ENCODE results near the gene LRRC49. TPM values are rescaled to one million over a fixed set of nuclear protein-coding genes. Genes with fewer than 3 reads are reported as not detected.

The LRRC49 gene
- total and polyA plus RNA-seq, 7 donors = 0.44 to 4.4 (median 1.7) TPM

DNA sequence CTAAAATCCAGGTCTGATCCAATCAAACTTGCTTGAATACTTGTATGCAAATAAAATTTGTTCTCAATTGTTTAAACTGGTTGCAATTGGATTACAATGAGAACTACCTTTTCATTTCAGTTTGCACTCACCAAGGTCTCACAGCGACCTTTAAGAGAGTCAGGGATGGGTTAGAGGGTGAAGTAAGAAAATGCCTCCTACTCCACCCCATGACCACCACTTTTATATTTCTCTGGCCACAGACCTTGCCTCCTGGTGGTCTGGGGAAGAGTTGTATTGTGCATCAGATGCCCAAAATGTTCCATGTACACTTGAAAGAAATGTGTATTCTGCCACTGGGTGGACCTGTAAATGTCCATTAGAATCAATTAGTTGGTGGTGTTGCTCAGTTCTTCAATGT, 206.3 kb downstream of the LRRC49 start:
- ATAC-seq (no peak), DNase-seq (no peak)
- Histone ChIP-seq H3K36me3 (ENCODE audit: insufficient read depth in 1 of 2, low read depth in 1 of 2) (no peaks in the 10 kb centered on the region), H3K4me3 (no peak overlapping the region), H3K4me1 (no peaks in the 10 kb centered on the region), H3K27ac (no peak overlapping the region), H3K9me3 (no peaks in the 10 kb centered on the region), H3K27me3 (ENCODE audit: insufficient read depth in 3 of 3, low read length in 2 of 3) (no peaks in the 10 kb centered on the region)
- WGBS, 3 donors = 79 to 88% (median 84%) methylated on average over 1 of the region's 1 CpG
- TF ChIP-seq CTCF (IDR thresholded peaks at IDR 0.05) = no peak
- intact Hi-C loops (cut with DNase I) = no loop called here

Other genes starting within 250 kb of the LRRC49 start
- 100 to 1,000 TPM; 138 to 426 (median 194) TPM for gene UACA, start 129.3 kb upstream of the LRRC49 start, total RNA-seq
- 10 to 100 TPM; 17.0 to 95.3 (median 74.5) TPM for gene UACA, start 129.3 kb upstream of the LRRC49 start, polyA plus RNA-seq
- 10 to 100 TPM in 2 of 4 donors, 1 to 10 TPM in 2; 6.4 to 18.9 (median 9.5) TPM for gene LARP6, start 38.7 kb upstream of the LRRC49 start, total RNA-seq
- 1 to 10 TPM; 2.9 to 5.2 (median 4.3) TPM for gene LARP6, start 38.7 kb upstream of the LRRC49 start, polyA plus RNA-seq
- gene THAP10, start 393 bp upstream of the LRRC49 start, total RNA-seq = 1 to 10 TPM in 3 of 4 donors, under 1 TPM in 1; 0.76 to 1.7 (median 1.3) TPM
- 1 to 10 TPM in 2 of 3 donors, under 1 TPM in 1; 0.48 to 2.4 (median 1.2) TPM for gene THAP10, start 393 bp upstream of the LRRC49 start, polyA plus RNA-seq
- gene THSD4, start 222.6 kb downstream of the LRRC49 start, total RNA-seq = 1 to 10 TPM; 1.8 to 3.1 (median 2.5) TPM
- 1 to 10 TPM in 1 of 3 donors, under 1 TPM in 2; 0.21 to 1.3 (median 0.39) TPM for gene THSD4, start 222.6 kb downstream of the LRRC49 start, polyA plus RNA-seq

Data from psoas muscle (tissue), 8 donors.